NCI-H510A (cell line): ENCODE data around the gene GRB10.

ENCODE experiments used
- DNase-seq: peaks from one replicate; lab custom pipeline; 2025; lab: John Stamatoyannopoulos, UW

Gene GRB10

GRCh38 chr7:50632561-50633413 is 149.9 kb downstream of the GRB10 start:
- DNase-seq = no peak

GRCh38 chr7:50631639-50632038 is 151.1 kb downstream of the GRB10 start:
- DNase-seq = no peak

- no peak for DNase-seq
These were observed 151.6 kb downstream of the GRB10 start for GRCh38 chr7:50631100-50631499.

GRCh38 chr7:50629238-50629901 is 153.3 kb downstream of the GRB10 start:
- no peak for DNase-seq

- DNase-seq = no peak
These were observed 154.1 kb downstream of the GRB10 start for GRCh38 chr7:50628434-50629084.

- no peak for DNase-seq
These were observed 154.8 kb downstream of the GRB10 start for GRCh38 chr7:50627824-50628361.

- DNase-seq = no peak
These were observed 156.4 kb downstream of the GRB10 start for GRCh38 chr7:50626286-50626685.

- no peak for DNase-seq
These were observed 157.3 kb downstream of the GRB10 start for GRCh38 chr7:50625360-50625759.

GRCh38 chr7:50622821-50623220 is 159.9 kb downstream of the GRB10 start:
- DNase-seq = no peak

GRCh38 chr7:50621973-50622490 is 160.7 kb downstream of the GRB10 start:
- DNase-seq = no peak

- no peak for DNase-seq
These were observed 161.5 kb downstream of the GRB10 start for GRCh38 chr7:50621206-50621605.

GRCh38 chr7:50620433-50620832 is 162.3 kb downstream of the GRB10 start:
- DNase-seq = no peak

GRCh38 chr7:50619684-50620083 is 163.0 kb downstream of the GRB10 start:
- DNase-seq = no peak

GRCh38 chr7:50618281-50618680 is 164.4 kb downstream of the GRB10 start:
- DNase-seq = no peak

GRCh38 chr7:50615519-50616080 is 167.1 kb downstream of the GRB10 start:
- DNase-seq = no peak

- peak; percentile 35 for DNase-seq
These were observed 167.8 kb downstream of the GRB10 start for GRCh38 chr7:50614721-50615518.

GRCh38 chr7:50613473-50613872 is 169.2 kb downstream of the GRB10 start:
- no peak for DNase-seq

GRCh38 chr7:50612704-50613103 is 170.0 kb downstream of the GRB10 start:
- DNase-seq = no peak

- no peak for DNase-seq
These were observed 172.0 kb downstream of the GRB10 start for GRCh38 chr7:50610521-50611277.

GRCh38 chr7:50608196-50608906 is 174.3 kb downstream of the GRB10 start:
- no peak for DNase-seq
